T47D (cell line): ENCODE measurements around the gene SIRT3.
A peak's percentile ranks its signal among the peaks of the same experiment; 100 is the strongest.
"Not testable (repeated sequence)": the region's sequence is repeated elsewhere in the genome, so short reads cannot be mapped to it uniquely, and the experiment has no call there.

Source experiments
- DNase-seq, 2 experiments: peaks; one replicate each; pipeline versions ENCODE4 v3.0.0 to v3.0.0-alpha.2; 2011 to 2012; ENCODE audit warnings: low read depth in 1 of 2, low spot score in 1 of 2
- JUND ChIP-seq: IDR thresholded peaks from 2 replicates; pipeline ENCODE4 v1.6.1; 2012; ENCODE audit warnings: low read depth
- in situ Hi-C: cut with HindIII; loops from 2 replicates; pipeline ENCODE4 v1.10.0; 2016; ENCODE audit warnings: low sequenced_read_pairs, low pct_unique_long_range_greater_than_20kb

SIRT3 gene

GRCh38 chr11:250274-250673 is 14.1 kb upstream of the SIRT3 start:
- in situ Hi-C loops, result no loop called here
- no peak for TF ChIP-seq JUND
- DNase-seq, result no peak

- in situ Hi-C loops, result no loop called here
- no peak for TF ChIP-seq JUND
- DNase-seq, result no peak
These were observed 12.9 kb upstream of the SIRT3 start for GRCh38 chr11:249062-249461.

- in situ Hi-C loops, result no loop called here
- DNase-seq, result no peak
- no peak for TF ChIP-seq JUND
These were observed 8.2 kb upstream of the SIRT3 start for GRCh38 chr11:244376-244775.

- DNase-seq, result no peak
- TF ChIP-seq JUND, result no peak
- in situ Hi-C loops, result no loop called here
These were observed 5.5 kb upstream of the SIRT3 start for GRCh38 chr11:241634-242033.

GRCh38 chr11:240315-240714 is 4.2 kb upstream of the SIRT3 start:
- in situ Hi-C loops, result no loop called here
- TF ChIP-seq JUND, result no peak
- DNase-seq, result no peak

GRCh38 chr11:238346-238745 is 2.2 kb upstream of the SIRT3 start:
- DNase-seq, in situ Hi-C loops: not testable (repeated sequence)

- in situ Hi-C loops, result no loop called here
- TF ChIP-seq JUND, result no peak
- DNase-seq, result peak; percentile 71 to 77
These were observed 929 bp upstream of the SIRT3 start, which contains the start of gene PSMD13 for GRCh38 chr11:236774-237767. Gene PSMD13, plus strand, starts transcription at chr11:236976. Its CDS starts 74 bp downstream, at chr11:237050.

GRCh38 chr11:235609-235996 is 539 bp downstream of the SIRT3 start:
- DNase-seq, result peak in 1 of 2 experiments; percentile 20
- no peak for TF ChIP-seq JUND
- in situ Hi-C loops, result no loop called here

GRCh38 chr11:235180-235579 is 962 bp downstream of the SIRT3 start:
- in situ Hi-C loops, result no loop called here
- no peak for TF ChIP-seq JUND
- DNase-seq, result no peak

- no peak for DNase-seq
- no peak for TF ChIP-seq JUND
- in situ Hi-C loops, result no loop called here
These were observed 3.2 kb downstream of the SIRT3 start for GRCh38 chr11:232783-233565.

- in situ Hi-C loops, result no loop called here
These were observed 5.7 kb downstream of the SIRT3 start for GRCh38 chr11:230431-230830.

GRCh38 chr11:227824-228379 is 8.2 kb downstream of the SIRT3 start:
- no peak for DNase-seq
- in situ Hi-C loops, result no loop called here
- TF ChIP-seq JUND, result no peak

More at GRCh38 chr11:230431-230830, 5.7 kb downstream of the SIRT3 start:
- DNase-seq, result no peak
- no peak for TF ChIP-seq JUND
